GM12874 (cell line): Measurements from ENCODE around the gene COL1A1.
A peak's percentile ranks its signal among the peaks of the same experiment; 100 is the strongest.

ENCODE experiments used
- TF ChIP-seq, protein P1 (sequence below): IDR thresholded peaks from 2 replicates; pipeline ENCODE4 v1.5.1; 2011; ENCODE audit warnings: low read depth, mild to moderate bottlenecking, control low read depth, low read length, moderate library complexity; ENCODE audit not compliant: insufficient read depth

The COL1A1 gene

DNA sequence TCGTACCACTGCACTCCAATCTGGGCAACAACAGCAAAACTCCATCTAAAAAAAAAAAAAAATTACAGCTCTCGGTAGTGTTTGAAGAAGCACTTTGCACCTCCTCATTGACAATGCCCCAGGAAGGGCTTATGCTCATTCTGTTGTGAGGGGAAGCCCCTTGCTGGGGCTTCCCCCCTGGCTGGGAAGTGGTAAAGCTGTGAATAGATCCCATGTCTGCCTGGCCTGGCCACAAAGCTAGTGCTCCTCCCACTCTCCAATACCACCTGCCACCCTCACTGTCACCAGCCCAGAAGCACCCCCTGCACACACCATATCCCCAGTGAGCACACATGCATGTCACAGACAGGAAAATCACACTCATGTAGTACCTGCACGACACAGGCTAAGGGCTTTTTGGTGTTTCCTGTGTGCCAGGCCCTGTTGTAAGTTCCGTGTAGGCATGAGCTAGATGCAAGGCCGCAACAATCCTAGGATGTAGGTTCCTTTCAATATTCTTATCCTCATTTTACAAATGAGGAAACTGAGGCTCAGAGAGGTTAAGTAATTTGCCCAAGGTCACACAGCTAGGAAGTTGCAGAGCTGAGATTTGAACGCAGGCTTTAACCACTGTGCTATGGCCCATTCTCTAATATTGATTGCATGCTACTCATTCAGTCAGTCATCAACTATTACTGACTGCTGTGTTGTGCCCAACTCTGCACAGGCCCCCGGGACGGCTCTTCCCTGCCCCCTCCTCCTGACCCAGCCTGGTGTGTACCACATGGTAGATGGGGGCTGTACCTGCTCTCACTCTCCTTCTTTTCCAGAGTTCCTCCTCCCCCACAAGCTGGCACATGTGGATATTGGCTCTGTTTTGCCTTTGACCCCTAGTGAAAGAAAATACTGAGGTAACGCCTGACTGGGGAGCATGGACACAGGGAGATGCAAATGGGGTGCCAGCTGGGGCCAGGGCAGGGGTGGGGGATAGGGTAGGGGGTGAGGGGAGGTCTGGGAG is 11.9 kb upstream of the COL1A1 start:
- TF ChIP-seq, protein P1, sequence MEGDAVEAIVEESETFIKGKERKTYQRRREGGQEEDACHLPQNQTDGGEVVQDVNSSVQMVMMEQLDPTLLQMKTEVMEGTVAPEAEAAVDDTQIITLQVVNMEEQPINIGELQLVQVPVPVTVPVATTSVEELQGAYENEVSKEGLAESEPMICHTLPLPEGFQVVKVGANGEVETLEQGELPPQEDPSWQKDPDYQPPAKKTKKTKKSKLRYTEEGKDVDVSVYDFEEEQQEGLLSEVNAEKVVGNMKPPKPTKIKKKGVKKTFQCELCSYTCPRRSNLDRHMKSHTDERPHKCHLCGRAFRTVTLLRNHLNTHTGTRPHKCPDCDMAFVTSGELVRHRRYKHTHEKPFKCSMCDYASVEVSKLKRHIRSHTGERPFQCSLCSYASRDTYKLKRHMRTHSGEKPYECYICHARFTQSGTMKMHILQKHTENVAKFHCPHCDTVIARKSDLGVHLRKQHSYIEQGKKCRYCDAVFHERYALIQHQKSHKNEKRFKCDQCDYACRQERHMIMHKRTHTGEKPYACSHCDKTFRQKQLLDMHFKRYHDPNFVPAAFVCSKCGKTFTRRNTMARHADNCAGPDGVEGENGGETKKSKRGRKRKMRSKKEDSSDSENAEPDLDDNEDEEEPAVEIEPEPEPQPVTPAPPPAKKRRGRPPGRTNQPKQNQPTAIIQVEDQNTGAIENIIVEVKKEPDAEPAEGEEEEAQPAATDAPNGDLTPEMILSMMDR: 0 out of 2 replicates have a peak, but pooled peaks have one; percentile 9

DNA sequence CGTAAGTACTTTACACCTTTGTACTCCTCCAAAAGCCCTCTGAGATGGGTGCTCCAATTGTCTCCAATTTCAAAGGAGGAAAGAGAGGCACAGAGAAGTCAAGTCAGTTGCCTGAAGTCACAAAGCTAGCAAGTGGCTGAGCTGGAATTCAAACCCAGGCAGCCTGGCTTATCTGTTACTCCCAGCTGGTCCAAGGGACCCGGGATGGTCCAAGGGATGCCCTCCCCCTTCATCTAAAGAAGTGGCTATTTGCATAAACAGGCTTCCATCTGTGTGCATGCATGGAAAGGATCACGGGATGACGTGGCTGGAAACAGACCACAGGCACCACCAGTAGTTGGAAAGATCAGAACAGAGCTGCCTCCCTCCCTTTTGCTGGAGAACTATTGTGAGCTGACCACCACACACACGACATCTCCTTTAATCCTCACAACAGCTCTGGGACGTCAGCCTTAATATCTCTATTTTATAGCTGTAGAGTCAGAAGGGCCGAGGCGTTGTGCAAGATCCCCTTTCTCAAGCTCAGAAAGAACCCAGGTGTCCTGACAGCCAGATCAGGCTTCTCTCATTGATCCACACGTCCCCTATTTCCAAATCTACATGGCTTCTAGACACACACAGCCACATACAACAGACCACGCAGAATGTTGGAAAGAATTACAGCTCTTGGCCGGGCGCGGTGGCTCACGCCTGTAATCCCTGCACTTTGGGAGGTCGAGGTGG is 10.9 kb upstream of the COL1A1 start:
- TF ChIP-seq, protein P1: no peak

DNA sequence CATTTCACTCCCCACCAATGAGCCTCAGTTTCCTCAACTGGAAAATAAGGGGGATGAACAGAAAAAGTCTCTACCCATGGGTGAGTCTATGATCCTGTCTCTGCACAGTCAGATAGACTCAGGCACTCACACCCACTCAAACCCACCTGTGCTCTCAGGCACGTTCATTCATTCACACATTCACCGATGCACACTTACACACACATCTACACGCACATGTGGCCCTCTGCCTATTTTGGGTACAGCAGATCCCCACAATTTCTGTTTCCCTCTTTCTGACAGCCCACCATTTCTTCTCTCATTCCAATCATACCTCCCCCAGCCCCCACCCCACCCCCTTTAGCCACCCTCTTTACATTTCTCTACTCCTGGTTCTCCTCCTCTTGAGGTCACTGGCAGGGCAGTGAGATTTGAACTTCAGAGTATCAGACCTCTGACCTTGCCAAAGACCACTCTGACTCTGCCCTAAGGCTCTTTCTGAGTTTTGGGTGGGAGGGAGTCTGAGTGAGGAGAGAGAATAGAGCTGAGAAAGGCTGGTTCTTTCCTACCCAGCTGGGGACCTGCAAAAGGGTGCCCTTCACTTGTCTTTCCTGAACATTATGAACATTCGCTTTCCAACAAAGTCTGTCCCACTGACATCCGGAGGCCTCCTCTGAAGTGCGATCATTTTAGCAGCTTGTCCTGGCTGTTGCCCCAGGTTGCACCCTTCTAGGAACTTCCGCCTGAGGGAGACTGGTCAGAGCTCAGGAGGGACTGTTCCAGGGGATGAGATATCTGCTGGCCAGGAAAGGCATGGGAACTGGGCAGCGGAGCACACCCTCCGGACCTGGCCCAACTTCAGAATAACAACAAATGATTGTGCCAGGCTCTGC is 10.1 kb upstream of the COL1A1 start:
- TF ChIP-seq, protein P1: no peak

DNA sequence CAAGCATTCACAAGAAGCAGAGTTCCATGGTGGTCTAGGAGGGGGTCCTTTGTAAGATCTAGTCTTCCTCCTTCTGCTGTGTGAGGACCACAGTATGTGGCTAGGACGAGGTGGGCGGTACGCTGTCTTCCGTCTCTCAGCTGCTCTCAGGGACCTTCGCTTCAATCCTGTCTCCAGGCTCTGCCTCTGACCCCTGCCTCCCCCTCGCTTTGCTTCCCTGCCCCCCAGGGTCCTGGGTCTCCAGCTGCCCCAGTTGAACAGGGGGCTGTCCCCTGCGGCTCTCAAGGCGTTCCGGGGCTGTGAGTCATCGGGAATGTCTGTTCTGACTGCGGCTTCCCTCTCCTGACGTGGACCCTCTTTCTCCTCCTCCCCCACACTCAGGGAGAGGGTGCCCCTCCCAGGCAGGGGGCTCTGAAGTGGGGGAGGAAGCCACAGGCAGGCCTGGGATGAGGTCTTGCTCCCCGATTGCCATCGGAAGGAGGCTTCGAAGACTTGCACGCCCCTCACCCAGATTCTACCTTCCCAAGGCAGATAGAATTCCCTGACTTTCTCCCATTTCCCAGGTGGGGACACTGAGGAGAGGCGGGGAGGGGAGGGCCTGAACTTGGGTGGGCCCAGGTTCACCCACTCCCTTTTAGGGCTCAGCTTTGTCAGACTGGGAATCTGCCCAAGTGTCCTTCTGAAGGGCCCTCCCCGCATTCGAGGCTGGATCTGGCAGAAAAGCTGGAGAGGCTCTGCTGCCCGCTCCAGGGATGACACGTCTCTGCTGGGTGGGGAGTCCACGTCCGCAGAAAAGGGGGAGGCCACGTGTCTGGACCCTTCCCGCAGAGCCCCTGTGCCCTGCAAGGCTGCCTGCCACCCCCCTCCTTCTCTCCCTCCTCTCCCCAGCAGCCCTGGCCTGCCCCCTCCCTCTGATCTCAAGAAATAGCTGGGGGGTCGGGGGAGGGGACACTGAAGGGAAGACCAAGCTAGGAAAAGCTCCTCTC is 9.1 kb upstream of the COL1A1 start:
- TF ChIP-seq, protein P1: no peak

DNA sequence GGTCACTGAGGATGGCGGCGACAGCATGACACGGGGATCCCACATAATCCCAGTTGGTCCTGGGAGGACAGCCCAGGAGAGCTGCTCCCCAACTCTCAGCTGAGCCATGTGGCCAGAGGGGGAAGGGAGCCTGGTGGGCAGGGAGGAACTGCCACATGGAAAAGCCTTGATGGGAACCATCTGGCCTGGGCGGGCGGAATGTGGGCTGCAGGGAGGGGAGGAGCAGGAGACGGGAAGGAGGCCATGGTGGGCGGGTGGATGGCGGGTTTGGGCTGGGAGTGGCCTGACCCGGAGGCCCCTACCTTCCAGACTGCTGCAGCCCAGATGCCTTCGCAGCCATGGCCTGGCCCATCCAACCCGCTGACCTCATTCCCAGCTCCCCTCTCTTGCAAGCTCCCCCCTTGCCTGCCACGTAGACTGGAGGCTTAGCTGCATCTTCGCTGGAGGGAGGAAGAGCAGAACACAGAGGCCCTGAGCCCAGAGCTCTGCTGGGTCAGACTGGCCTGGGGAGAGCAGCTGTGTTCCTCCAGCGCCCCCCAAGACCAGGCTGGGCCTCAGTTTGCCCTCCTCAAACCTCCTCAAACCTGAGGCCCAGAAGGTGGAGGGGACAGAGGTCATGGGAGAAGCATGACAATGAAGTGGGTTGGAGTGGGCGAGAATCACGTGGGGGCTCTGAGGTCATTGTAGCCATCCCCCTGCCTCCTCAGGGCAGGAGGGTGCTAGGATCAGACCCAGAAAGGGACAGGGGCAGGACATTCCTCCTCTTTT is 8.2 kb upstream of the COL1A1 start:
- TF ChIP-seq, protein P1: no peak

DNA sequence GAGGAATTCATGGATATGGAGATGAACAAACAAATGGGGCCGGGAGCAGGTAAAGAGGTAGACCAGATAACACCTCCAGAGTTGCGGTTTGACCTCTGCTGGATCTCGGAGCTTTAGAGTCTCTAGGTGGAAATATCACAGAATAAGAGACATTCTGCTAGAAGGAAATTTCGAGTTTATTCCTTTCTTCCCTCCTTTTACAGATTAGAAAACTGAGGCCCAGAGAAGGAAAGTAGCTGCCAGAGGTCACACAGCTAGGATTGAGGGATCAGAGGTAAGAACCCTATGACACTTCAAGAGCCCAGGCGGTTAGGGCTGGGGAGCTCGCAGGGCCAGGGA is 7.7 kb upstream of the COL1A1 start:
- TF ChIP-seq, protein P1: no peak
